Measurements from ENCODE around the gene CRK. TPM values are rescaled to one million over a fixed set of nuclear protein-coding genes. Genes with fewer than 3 reads are reported as not detected.

Gene CRK
- total RNA-seq, 1 donor from 2014 or later: 66.2 TPM

DNA sequence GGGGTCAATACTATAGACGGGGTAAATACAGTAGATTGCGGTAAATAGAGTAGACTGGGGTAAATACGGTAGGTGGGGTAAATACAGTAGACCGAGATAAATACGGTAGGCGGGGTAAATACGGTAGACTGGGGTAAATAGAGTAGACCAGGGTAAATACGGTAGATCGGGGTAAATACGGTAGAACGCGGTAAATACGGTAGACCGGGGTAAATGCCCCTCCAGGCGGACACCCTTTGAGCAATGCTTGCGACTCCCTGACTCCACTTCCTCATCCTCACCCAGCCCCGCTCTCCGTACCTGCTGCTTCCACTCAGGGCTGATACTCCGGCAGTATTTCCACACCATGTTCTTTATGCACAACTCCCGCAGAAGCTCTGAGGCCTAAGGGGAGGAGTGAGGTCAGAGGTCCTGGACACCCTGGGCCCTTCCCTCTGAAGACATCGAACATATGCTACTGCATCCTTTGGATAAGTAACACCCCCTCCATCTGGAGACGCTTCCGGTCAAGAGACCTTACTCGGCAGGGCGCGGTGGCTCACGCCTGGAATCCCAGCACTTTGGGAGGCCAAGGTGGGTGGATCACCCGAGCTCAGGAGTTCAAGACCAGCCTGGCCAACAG lies 13.3 kb upstream of the CRK start:
- Histone ChIP-seq H3K36me3 (peaks cover 94% of the 10 kb centered on the region), H3K27me3 (ENCODE audit: low read depth) (no peaks in the 10 kb centered on the region), H3K4me1 (peaks cover 8% of the 10 kb centered on the region), H3K9me3 (no peaks in the 10 kb centered on the region), H3K27ac (no peak overlapping the region), H3K4me3 (no peak overlapping the region)
- TF ChIP-seq, protein P1, sequence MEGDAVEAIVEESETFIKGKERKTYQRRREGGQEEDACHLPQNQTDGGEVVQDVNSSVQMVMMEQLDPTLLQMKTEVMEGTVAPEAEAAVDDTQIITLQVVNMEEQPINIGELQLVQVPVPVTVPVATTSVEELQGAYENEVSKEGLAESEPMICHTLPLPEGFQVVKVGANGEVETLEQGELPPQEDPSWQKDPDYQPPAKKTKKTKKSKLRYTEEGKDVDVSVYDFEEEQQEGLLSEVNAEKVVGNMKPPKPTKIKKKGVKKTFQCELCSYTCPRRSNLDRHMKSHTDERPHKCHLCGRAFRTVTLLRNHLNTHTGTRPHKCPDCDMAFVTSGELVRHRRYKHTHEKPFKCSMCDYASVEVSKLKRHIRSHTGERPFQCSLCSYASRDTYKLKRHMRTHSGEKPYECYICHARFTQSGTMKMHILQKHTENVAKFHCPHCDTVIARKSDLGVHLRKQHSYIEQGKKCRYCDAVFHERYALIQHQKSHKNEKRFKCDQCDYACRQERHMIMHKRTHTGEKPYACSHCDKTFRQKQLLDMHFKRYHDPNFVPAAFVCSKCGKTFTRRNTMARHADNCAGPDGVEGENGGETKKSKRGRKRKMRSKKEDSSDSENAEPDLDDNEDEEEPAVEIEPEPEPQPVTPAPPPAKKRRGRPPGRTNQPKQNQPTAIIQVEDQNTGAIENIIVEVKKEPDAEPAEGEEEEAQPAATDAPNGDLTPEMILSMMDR (IDR thresholded peaks at IDR 0.05): no peak
- intact Hi-C loops (cut with DNase I): no loop called here
- no peak for DNase-seq
- no peak for ATAC-seq

DNA sequence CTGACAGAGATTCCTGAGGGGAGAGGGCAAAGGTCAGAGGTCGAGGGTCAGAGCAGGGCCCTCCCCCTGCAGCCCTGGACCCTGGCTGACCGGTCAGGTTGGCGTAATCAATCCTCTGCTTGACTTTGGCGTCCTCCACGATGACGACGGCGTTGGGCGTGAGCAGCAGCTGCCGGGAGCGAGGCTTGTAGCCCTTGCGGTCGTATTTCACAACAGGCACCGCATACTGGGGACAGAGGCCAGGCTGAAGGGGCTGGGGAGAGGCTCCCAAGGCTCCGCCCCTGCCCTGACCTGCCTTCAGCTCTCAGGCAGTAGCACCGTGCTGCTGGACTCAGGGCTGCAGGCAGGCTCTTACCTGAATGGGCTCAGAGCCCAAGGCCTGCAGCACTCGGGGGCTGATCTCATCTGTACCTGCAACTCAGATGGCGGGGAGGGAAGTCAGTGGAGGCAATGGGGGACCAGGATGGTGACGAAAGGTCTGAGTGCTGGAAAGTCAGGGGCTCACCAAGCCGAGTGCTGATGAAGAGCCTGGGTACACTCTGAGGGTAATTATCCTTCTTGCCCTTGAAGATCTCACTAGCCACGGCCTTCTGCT lies 12.0 kb upstream of the CRK start:
- peaks cover 15% of the 10 kb centered on the region for H3K4me1 ChIP-seq
- no peaks in the 10 kb centered on the region for H3K27me3 ChIP-seq (ENCODE audit: low read depth)
- peaks cover 83% of the 10 kb centered on the region for H3K36me3 ChIP-seq
- no peaks in the 10 kb centered on the region for H3K9me3 ChIP-seq
- ATAC-seq (peak; percentile 62 to 74), DNase-seq (peak; percentile 83)
- H3K27ac ChIP-seq: peak overlapping the region; percentile 49
- intact Hi-C loops (cut with DNase I): no loop called here
- no peak overlapping the region for H3K4me3 ChIP-seq
- TF ChIP-seq, protein P1 (IDR thresholded peaks at IDR 0.05): no peak

DNA sequence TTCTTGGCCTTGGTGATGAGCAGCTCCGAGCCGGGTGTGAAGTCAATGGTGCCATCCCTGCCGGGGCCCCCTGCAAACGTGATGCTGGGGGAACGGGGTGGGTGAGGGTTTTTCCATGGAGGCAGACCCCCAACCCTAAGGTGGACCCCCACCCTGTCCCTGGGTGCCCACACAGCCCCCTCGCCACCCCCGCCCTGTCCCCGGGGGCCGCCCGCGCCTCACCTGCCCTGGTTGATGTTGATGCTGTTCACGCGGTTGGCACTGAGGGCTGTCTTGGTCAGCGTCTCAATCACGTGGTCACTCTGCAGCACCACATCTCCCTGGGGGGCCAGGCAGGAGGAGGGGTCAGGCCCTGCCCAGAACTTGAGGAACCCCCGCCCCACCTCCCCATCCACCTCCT lies 11.2 kb upstream of the CRK start:
- Histone ChIP-seq H3K4me3 (no peak overlapping the region), H3K4me1 (peaks cover 23% of the 10 kb centered on the region), H3K36me3 (peaks cover 77% of the 10 kb centered on the region), H3K27me3 (ENCODE audit: low read depth) (no peaks in the 10 kb centered on the region), H3K9me3 (no peaks in the 10 kb centered on the region), H3K27ac (no peak overlapping the region)
- ATAC-seq: no peak
- intact Hi-C loops (cut with DNase I): no loop called here
- no peak for DNase-seq
- TF ChIP-seq, protein P1 (IDR thresholded peaks at IDR 0.05): no peak

DNA sequence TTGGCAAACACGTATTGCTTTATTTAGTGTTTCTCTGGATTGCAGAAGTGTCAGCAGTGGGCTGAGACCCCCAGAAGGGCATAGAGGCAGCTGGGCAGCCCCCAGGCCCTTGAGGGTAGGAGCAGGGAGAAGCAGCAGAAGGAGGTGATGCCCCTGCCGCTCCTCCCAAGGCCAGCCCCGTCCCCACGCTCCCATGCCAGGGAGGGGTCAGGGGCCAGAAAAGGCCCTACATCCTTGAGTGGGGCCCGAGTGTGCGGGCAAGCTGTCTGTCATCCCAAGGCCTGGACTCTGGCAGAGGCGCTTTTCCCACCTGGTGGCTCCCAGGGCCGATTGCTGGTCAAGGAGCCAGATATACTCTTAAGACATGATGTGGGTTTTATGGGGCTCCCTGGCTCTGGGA lies 8.2 kb upstream of the CRK start:
- Histone ChIP-seq H3K4me3 (no peak overlapping the region), H3K27me3 (ENCODE audit: low read depth) (no peaks in the 10 kb centered on the region), H3K9me3 (no peaks in the 10 kb centered on the region), H3K27ac (no peak overlapping the region), H3K36me3 (peaks cover 47% of the 10 kb centered on the region), H3K4me1 (peaks cover 46% of the 10 kb centered on the region)
- no peak for ATAC-seq
- intact Hi-C loops (cut with DNase I): no loop called here
- TF ChIP-seq, protein P1 (IDR thresholded peaks at IDR 0.05): no peak
- no peak for DNase-seq

DNA sequence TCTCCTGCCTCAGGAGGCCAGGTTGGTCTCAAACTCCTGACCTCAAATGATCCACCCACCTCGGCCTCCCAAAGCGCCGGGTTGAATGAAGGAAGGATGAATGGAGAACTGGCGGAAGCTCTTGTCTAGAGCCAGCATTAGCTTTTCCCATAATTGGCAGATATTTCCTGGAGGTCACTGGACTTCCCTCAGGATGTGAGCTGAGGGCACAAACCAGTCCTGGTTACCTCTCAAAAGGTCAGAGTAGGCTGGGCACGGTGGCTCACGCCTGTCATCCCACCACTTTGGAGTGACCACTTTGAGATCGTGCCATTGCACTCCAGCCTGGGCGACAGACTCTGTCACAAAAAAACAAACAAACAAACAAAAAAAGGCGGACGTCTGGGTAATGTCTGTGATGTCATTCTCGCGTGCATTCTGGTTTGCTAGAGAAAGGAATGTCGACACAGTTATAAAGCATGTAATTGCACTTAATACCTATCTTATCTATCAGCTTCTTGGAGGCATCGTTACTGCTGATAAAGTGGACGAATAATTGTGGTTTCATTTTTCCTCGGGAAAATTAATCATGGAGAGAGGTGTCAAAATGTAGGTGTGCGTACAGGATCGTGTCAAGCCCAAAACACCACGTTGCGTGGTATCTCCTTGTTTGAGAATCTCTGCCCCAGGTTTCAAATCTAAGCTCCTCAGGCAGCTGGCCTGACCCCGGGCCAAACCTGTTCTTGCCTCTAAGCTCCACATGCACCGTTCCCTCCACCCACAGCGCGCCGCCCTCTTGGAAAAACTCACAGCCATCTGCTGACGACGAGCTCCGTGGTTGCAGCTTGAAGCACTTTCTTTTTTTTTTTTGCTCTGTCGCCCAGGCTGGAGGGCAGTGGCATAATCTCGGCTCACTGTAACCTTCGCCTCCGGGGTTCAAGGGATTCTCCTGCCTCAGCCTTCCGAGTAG lies 6.4 kb upstream of the CRK start:
- peak overlapping the region; percentile 25 for H3K27ac ChIP-seq

More for the DNA sequence above, 6.4 kb upstream of the CRK start:
- ATAC-seq (no peak), DNase-seq (no peak)
- H3K27me3 ChIP-seq (ENCODE audit: low read depth): no peaks in the 10 kb centered on the region
- H3K4me1 ChIP-seq: peaks cover 38% of the 10 kb centered on the region
- TF ChIP-seq, protein P1 (IDR thresholded peaks at IDR 0.05): no peak
- intact Hi-C loops (cut with DNase I): no loop called here
- no peaks in the 10 kb centered on the region for H3K9me3 ChIP-seq
- H3K4me3 ChIP-seq: no peak overlapping the region
- peaks cover 31% of the 10 kb centered on the region for H3K36me3 ChIP-seq
